ENCODE data around the gene SLC24A3. TPM values are rescaled to one million over a fixed set of nuclear protein-coding genes. Genes with fewer than 3 reads are reported as not detected.

The SLC24A3 gene
- polyA plus RNA-seq, 1 donor (not counting 4 experiments of a cell fraction or from before 2014, with no cell fraction given), result 0.17 TPM

DNA sequence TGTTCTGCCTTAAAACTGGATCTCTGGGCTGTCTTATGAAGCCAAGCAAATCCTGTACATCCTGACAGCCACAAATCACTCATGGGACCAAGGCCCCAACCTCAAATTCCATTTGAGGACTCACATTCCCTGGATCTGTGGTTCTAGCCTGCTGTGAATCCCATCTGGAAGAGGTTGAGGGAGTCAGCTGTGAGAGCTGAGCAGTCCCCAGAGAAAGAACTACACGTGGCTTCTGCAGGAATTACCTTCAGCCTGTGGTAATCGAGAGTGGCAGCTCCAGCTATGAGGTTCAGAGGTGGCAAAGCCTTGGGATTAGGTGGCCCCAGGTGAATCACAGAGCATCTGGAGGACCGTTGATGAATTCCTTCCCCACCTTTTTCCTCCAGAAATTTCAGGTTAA lies 245.2 kb downstream of the SLC24A3 start:
- no peaks in the 10 kb centered on the region for H3K36me3 ChIP-seq (ENCODE audit: control insufficient read depth in 2 of 2, extremely low read depth in 1 of 2, insufficient read depth in 2 of 2, low read length in 2 of 2)
- no peak for FAIRE-seq
- no peaks in the 10 kb centered on the region for H4K20me1 ChIP-seq (ENCODE audit: control insufficient read depth, extremely low read depth, insufficient read depth, low read length)
- no peak overlapping the region for H3K9ac ChIP-seq (ENCODE audit: control insufficient read depth, extremely low read depth, insufficient read depth, low read length)
- H3K9me1 ChIP-seq (ENCODE audit: control insufficient read depth, extremely low read depth, insufficient read depth, low read length), result no peaks in the 10 kb centered on the region
- TF ChIP-seq, protein P1, sequence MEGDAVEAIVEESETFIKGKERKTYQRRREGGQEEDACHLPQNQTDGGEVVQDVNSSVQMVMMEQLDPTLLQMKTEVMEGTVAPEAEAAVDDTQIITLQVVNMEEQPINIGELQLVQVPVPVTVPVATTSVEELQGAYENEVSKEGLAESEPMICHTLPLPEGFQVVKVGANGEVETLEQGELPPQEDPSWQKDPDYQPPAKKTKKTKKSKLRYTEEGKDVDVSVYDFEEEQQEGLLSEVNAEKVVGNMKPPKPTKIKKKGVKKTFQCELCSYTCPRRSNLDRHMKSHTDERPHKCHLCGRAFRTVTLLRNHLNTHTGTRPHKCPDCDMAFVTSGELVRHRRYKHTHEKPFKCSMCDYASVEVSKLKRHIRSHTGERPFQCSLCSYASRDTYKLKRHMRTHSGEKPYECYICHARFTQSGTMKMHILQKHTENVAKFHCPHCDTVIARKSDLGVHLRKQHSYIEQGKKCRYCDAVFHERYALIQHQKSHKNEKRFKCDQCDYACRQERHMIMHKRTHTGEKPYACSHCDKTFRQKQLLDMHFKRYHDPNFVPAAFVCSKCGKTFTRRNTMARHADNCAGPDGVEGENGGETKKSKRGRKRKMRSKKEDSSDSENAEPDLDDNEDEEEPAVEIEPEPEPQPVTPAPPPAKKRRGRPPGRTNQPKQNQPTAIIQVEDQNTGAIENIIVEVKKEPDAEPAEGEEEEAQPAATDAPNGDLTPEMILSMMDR (optimal IDR thresholded peaks at IDR 0.05 in 1 of 3, IDR thresholded peaks at IDR 0.05 in 1 of 3, conservative IDR thresholded peaks at IDR 0.05 in 1 of 3; ENCODE audit: extremely low read depth in 1 of 3, insufficient read depth in 2 of 3, low read length in 3 of 3), result no peak
- no peak for TF ChIP-seq EZH2 (IDR thresholded peaks at IDR 0.05; ENCODE audit: low read length)
- dilution Hi-C loops (cut with MboI; ENCODE audit: extremely low pct_ligation_motif_present, low sequenced_read_pairs), result no loop called here
- no peak overlapping the region for H3K27ac ChIP-seq (ENCODE audit: control insufficient read depth, insufficient read depth, low read length)
- H3K79me2 ChIP-seq (ENCODE audit: control insufficient read depth, insufficient read depth, low read length), result no peaks in the 10 kb centered on the region
- H3K4me3 ChIP-seq (ENCODE audit: control insufficient read depth in 2 of 3, extremely low read depth in 1 of 3, insufficient read depth in 2 of 3, low read depth in 1 of 3, low read length in 3 of 3), result no peak overlapping the region
- no peaks in the 10 kb centered on the region for H3K27me3 ChIP-seq (ENCODE audit: control insufficient read depth, extremely low read depth, insufficient read depth, low read length)
- no peaks in the 10 kb centered on the region for H3K4me1 ChIP-seq (ENCODE audit: control insufficient read depth, extremely low read depth, insufficient read depth, low read length)
- H3K4me2 ChIP-seq (ENCODE audit: control insufficient read depth, extremely low read depth, insufficient read depth, low read depth, low read length), result no peak overlapping the region
- H3K9me3 ChIP-seq (ENCODE audit: control insufficient read depth, low read depth, low read length), result no peaks in the 10 kb centered on the region
- H2AFZ ChIP-seq (ENCODE audit: control insufficient read depth, low read length), result no peak overlapping the region
- no peak for DNase-seq (ENCODE audit: low read depth, low spot score)

DNA sequence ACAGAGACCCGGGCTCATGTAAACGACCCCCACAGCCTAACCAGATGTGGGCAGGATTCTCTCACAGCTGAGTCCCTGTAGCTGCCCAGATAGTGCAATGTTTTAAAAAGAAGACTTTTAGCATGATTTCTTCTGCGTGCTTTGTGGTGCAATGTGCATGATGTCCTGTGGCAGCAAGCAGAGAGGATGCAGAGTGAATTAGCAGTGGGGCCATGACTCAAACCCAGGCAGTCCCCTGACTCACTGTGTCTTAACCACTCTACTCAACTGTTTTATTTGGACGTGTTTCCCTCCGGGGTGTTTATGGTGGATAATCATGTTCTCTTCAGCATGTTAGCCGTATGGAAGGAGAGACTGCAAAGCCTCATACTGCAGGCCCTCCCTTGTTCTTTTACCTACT lies 247.9 kb downstream of the SLC24A3 start:
- no peaks in the 10 kb centered on the region for H3K27me3 ChIP-seq (ENCODE audit: control insufficient read depth, extremely low read depth, insufficient read depth, low read length)
- dilution Hi-C loops (cut with MboI; ENCODE audit: extremely low pct_ligation_motif_present, low sequenced_read_pairs), result no loop called here
- H3K4me1 ChIP-seq (ENCODE audit: control insufficient read depth, extremely low read depth, insufficient read depth, low read length), result no peaks in the 10 kb centered on the region
- DNase-seq (ENCODE audit: low read depth, low spot score) (no peak), FAIRE-seq (no peak)
- H3K27ac ChIP-seq (ENCODE audit: control insufficient read depth, insufficient read depth, low read length), result no peak overlapping the region
- TF ChIP-seq EZH2 (IDR thresholded peaks at IDR 0.05; ENCODE audit: low read length), result no peak
- TF ChIP-seq, protein P1 (optimal IDR thresholded peaks at IDR 0.05 in 1 of 3, IDR thresholded peaks at IDR 0.05 in 1 of 3, conservative IDR thresholded peaks at IDR 0.05 in 1 of 3; ENCODE audit: extremely low read depth in 1 of 3, insufficient read depth in 2 of 3, low read length in 3 of 3), result no peak
- no peak overlapping the region for H3K9ac ChIP-seq (ENCODE audit: control insufficient read depth, extremely low read depth, insufficient read depth, low read length)
- no peaks in the 10 kb centered on the region for H3K36me3 ChIP-seq (ENCODE audit: control insufficient read depth in 2 of 2, extremely low read depth in 1 of 2, insufficient read depth in 2 of 2, low read length in 2 of 2)
- no peak overlapping the region for H3K4me3 ChIP-seq (ENCODE audit: control insufficient read depth in 2 of 3, extremely low read depth in 1 of 3, insufficient read depth in 2 of 3, low read depth in 1 of 3, low read length in 3 of 3)
- H4K20me1 ChIP-seq (ENCODE audit: control insufficient read depth, extremely low read depth, insufficient read depth, low read length), result no peaks in the 10 kb centered on the region
- no peaks in the 10 kb centered on the region for H3K9me1 ChIP-seq (ENCODE audit: control insufficient read depth, extremely low read depth, insufficient read depth, low read length)
- no peak overlapping the region for H2AFZ ChIP-seq (ENCODE audit: control insufficient read depth, low read length)
- H3K9me3 ChIP-seq (ENCODE audit: control insufficient read depth, low read depth, low read length), result no peaks in the 10 kb centered on the region
- H3K4me2 ChIP-seq (ENCODE audit: control insufficient read depth, extremely low read depth, insufficient read depth, low read depth, low read length), result no peak overlapping the region
- no peaks in the 10 kb centered on the region for H3K79me2 ChIP-seq (ENCODE audit: control insufficient read depth, insufficient read depth, low read length)
